NCI-H1694 (cell line): Measurements from ENCODE around the gene CEP295NL.
A peak's percentile ranks its signal among the peaks of the same experiment; 100 is the strongest.
"Not testable (repeated sequence)": the region's sequence is repeated elsewhere in the genome, so short reads cannot be mapped to it uniquely, and the experiment has no call there.

Source experiments
- DNase-seq: peaks from one replicate; lab custom pipeline; 2025; lab: John Stamatoyannopoulos, UW

Gene CEP295NL

DNA sequence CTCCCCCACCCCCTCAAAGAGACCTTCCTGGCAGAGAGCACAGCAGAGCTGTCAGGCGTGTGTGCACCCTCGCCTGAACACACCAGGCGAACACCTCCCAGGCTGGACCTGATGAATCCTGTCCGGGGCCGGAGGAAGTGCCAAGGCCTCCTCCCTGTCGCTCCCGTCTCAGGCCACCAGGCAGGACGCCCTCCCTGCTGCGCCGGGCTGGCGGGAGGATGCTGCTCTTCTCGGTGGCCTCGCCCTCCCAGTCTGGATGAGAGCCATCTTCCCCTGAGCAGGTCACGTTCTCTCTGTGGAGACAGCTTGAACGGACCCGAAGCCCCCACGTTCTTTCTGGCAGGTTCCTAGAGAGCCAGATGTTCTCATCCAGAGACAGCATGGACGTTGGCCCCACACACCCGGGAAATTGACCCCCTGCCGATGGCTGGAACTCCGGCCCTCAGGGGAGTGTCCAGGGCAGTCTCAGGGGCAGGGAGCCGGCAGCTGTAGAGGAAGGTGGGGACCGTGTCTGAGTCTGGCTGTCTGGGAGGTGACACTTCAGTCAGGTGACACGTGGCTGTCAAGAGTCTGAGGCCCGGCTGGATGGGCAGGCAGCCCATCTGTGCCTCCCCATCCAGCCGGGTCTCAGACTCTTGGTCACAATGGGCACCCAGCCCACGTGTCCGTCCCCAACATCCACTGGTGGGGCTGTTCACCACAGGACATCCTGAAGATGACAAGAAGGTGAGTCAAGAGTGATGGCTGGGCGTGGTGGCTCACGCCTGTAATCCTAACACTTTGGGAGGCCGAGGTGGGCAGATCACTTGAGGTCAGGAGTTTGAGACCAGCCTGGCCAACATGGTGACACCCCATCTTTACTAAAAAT, 27.1 kb upstream of the CEP295NL start:
- DNase-seq = no peak

DNA sequence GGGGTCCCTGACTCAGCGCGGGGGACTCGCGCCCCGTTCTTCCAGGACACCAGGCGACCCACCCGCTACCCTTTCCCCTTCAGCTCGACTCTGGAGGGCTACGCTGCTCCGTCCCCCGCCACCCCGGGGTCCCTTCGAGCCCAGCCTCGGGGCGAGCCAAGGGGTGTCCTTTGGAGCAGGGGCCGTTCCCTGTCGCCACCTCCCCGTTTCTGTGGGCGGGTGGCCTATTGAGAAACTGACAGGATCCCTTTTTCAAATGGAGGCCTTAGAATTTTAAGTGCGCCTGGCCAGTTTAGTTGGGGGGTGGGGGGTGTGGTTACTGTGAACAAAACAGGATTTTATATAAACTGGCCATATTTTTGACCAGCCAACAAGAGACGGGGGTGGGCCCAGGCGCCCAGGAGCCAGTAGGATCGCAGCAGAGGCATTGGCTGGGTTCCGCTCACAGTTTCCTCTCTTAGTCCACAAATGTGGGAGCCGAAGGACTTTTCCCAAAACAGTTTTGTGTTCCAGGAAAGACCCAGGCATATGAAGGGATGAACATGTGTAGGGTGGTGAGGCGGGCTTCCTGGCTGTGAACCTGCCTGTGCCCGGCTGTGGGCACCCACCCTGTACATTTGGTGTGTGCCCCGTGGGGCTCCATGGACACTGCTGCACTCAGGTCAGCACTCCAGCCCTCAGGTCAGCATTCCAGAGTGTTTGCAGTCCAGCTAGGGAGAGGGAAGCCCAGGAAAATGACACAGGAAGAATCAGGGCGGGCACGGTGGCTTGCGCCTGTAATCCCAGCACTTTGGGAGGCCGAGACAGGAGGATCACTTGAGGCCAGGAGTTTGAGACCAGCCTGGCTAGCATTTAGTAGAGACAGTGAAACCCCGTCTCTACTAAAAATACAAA, 22.9 kb upstream of the CEP295NL start:
- no peak for DNase-seq

DNA sequence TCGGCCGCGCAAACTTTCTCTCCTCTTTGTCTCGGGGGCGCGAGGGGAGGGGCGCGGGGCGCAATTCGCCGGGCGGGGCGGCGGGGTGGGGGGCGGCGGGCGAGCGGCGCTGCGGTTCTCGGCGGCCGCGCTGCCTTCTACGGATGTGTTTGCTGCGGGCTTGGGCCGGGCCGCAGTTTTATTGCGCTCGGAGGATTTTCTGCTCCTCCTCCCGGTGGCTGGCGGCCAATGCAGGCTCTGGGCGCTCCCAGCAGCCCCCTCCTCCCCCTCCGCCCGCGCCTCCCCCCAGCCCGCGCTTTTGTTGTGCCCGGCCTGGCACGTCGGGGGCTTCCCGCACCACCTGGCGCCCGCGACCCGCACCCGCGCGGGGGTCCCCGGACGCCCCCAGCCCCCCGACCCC, 22.2 kb upstream of the CEP295NL start, which contains the start of gene TIMP2:
TSS of gene TIMP2 (minus strand) at position 154 of the 400 bp plus-strand sequence. CDS start 299 bp downstream, outside the sequence.
- peak; percentile 79 for DNase-seq

DNA sequence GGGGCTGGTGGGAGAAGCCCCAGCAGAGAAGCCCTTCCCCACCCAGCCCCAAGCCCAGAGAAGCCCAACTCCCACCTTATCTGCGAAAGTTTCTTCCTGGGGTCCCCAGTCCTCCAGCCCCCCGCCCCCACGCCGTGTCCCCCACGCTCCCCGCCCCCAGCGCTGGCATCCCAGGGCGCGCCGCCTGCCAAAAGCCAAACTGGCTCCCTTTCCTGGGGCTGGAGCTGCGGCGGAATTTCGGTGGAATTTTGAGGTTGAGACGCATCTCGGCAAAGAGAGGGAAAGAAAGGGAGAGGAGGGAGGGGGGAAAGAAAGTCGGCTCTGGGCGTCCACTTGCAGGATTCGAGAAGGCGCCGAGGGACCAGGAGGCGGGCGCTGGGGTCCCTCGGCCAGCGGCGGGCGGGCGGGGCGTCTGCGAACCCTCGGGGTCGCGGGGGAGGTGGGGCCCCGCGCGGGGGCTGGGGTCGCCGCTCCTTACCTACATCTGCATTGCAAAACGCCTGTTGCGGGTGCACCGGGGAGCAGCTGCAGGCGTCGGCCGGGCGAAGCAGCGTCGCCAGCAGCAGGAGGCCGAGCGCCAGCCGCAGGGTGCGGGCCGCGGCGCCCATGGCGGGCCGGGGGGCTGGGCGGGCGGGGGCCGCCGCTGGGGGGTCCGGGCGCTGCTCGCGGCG, 21.6 kb upstream of the CEP295NL start:
- no peak for DNase-seq

DNA sequence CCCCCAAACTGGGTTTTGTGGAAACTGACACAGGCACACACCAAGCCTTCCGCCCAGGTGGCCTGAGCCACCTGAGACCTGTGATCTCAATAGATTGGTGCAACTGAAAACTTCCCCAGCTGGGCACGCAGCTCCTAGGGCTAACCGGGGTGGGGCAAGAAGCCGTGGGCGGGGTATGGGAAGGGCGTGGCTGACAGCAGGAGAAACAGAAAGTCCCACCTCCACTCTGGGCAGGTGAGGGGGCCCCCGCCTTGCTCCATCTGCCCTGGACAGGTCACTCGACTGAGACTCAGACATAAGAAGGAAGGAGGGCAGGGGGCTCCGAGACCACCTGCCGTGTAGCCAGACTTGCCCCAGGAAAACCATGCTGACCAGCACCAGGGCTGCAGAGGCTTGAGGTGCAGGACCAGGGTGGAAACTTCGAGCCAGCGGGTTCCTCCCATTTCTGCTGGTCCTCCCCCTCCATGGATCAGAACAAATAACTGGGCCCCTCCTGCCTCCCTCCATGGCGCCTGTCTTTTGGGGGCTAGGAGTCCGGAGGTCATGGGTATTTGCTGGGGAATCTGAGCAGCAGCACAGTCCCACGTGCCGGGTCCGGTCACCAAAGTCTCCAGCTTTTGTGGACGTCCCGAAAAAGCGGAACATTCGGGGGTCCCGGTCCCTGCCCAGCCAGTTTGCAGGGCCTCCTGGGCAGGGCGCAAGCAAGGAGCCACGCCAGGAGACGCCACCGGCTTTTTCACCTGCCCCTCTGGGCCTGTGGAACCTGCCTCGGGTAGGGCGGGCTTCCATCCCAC, 20.9 kb upstream of the CEP295NL start:
- DNase-seq = no peak

DNA sequence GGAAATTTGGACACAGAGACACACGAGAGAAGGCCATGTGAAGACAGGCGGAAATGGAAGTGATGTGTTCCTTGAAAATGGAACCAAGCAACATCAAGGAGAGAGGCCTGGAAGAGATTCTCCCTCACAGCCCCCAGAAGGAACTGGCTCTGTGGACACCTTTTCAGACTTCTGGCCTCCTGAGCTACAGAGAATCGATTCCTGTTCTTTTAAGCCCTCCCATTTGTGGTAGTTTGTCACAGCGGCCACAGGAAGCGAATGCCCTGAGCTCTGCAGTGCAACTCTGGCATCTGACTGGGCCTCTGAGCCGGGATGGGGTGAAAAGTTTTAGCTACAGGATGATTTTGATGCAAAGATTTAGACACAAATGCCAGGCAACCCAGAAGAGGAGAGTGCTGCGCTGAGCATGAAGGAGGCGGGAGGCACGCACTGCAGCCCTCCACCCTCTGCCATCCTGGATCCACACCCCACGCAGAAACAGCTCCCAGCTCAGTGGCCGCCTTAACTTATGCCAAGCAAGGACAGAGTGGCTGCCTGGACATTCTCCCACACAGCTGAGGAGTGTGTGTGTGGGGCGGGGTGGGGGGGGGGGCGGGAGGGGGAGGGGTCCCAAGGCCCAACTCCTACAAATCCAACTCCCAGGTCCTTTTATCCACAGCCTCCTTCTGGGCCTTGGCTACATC, 20.0 kb upstream of the CEP295NL start:
- no peak for DNase-seq

DNA sequence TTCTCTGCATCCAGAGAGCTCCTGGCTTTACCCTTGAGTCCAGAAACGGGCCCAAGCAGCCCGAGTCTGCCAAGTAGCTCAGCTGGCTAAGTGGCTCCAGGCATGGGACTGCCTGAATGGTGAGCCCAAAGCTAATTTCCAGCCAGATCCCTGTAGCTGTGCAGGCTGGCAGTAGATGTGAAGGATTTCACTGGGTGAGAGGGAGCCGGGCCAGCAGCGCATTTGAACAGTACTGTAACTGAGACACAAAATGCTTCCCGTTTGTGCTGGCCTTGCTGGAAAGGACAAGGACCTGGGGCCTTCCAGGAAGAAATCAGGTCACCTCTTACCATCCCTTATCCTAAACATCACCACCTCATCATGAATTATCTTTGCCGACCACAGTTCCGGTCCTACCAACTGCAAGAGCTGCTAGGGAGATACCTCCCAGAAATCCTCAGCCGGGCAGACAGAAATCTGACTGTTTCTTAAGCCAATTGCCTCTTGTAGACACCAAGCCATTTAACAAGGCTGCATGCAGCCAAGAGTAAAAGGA, 18.5 kb upstream of the CEP295NL start:
- no peak for DNase-seq

DNA sequence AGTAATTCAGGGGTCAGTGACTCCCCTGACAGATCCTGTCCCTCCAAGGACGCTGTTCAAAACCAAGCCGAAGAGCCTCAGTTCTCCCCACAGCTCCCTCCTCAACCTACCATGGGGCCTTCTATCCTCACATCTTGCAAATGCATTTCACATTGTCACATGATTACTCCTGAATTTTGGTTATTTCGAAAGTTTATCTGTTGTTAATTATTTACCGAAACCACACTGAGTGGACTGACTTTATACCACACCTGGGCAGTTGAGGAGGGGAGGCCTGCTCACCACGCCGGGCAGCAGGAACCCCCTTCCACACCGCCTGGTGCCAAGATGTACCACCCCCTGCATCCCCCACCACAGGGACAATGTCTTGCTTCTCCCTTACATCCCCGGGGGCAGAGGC, 17.5 kb upstream of the CEP295NL start:
- no peak for DNase-seq

DNA sequence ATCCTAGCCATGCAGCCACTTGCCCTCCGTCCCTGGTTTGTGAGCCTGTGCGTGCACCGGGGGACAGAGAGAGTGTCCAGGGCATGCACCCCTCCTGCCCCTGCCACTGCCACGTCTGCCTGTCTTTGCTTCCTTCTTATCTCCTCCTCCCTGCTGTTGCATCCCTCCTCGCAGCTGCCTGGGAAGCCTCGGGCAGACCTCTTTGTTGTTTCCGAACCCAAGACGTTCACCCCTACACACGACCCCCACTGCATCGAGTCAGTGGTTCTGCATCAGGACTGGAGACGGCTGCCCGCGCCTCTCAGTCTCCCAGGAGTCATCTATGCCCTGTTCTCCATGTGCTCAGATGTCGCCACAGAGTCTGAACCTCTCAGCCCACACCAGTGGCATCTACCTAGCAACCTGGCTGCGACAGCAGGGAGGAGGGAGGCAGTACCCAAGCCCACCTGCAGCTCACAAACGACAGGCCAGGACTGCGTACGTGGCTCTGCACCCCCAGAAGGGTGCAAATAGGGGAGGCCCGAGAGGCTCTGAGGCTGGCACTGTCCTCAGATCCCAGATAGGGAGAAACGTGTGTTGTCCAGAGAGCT, 17.0 kb upstream of the CEP295NL start:
- DNase-seq = no peak

DNA sequence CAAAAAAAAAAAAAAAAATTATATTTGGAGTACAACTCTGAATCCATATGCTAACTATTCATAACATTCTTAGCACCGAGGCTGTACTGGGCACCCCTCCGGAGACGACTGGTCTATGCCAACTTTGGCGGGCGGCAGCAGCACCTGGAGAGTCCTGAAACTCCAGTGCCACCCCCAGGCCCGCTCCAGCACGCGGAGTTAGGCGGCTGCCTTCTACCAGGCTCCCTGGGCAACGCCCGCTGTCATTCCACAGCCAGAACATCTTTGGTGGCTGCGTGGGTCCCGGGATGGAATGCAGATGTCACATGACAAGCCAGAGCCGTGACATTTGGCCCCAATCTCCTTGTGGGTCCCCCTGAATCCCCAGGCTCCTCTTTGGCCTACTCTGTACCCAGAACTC, 16.0 kb upstream of the CEP295NL start:
- no peak for DNase-seq

DNA sequence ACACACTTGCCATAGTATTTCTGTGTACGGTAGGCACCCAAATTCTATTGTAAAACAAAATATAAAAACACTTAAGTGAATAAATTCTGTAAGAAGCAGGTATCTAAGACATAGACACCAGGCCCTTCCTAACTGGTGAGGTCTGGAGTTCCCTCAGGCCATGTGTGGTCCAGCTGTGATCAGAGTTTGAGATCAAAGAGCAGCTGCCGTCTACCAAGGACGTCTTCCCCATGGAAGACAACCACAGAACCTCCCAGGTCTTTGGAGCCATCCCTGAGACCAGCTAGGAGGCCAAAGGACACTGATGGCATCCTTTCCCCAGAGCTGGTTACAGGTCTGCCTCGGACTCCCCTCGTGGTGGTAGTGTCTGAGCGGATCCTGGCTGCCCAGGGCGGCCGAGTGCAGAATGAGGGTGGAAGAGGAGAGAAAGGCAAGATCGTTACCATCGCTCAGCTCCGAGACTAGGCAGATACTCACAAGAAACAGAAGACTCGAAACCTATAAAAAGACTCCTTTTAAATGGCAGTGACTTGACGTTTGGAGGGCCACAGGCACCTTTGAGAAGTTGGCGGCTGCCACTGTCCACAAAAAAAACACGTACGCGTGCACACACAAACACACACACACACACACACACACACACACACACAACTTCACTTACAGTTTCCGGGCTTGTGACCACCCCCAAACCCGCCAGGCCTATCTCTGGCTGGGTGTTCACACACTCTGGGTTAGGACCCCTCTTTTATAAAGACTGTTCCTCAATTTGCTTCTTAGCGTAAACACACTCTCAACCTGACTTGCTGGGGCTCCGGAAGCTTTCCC, 14.7 kb upstream of the CEP295NL start:
- DNase-seq = no peak

DNA sequence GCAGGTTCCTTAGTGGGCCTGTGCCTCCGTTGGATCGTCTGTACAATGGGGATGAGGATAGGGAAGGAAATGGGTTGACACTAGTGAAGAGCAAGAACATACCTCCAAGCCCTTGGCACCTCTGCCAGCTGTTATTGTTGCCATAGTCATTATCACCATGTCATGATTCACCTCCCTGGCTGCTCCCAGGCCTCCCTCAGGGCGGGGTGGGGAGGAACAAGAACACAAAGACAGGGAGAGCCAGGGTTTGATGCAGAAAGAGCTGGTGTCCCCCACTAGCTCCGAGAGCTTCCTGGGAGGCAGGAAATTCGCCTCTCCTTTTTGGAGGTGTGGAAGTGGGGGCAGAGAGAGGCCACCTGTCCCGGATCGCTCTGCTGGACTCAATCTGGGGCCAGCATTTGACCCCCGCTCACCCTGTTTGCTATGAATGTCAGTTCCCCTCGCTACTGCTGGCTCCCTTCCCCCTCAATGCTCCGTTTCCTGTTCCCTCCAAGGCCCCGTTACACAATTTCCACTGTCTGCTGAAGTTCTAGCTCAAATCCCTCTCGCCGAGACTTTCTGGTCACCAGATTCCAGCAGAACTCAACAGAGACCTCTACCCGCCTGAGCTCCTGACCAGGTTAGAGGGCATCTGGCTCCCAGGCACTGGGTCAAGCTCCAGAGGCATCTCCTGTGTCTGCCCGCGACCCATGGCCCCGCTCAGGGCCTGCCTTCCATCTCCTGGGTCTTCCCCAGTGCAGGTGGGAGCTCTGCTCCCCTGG, 13.1 kb upstream of the CEP295NL start:
- DNase-seq = no peak

DNA sequence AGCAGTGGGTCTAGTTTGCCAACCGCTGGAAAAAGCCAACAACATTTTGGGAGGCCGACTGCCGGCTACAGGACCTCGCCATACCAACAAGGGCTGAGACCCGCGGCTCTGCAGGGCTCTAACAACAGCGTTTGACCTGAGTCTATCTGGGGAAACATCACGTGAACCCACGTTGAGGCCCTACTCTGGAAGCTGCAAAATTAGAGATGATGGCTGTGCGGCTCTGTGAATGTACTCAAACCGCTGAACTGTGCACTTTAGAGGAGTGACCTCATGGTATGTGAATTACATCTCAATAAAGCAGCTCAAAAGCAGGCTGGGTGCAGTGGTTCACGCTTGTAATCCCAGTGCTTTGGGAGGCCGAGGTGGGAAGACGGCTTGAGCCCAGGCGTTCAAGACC, 10.1 kb upstream of the CEP295NL start:
- DNase-seq = no peak

DNA sequence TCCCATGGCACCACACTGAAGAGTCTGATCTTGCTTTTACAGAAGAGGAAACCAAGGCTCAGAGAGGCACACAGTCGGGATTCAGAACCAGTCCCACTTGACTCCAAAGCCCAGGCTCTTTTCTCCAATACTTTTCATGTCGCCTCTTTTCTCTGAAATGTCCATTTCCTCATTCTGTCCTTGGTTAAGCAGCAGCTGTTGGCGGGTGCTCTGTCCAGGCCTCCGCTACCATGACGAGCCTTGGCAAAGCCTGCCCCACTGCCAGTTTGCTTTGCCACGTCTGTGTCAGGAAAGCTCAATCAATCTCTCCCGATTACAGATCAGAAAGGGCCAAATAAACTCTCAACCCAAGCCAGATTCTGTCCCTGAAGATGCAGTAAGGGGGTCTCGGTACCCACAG, 9.1 kb upstream of the CEP295NL start:
- no peak for DNase-seq

DNA sequence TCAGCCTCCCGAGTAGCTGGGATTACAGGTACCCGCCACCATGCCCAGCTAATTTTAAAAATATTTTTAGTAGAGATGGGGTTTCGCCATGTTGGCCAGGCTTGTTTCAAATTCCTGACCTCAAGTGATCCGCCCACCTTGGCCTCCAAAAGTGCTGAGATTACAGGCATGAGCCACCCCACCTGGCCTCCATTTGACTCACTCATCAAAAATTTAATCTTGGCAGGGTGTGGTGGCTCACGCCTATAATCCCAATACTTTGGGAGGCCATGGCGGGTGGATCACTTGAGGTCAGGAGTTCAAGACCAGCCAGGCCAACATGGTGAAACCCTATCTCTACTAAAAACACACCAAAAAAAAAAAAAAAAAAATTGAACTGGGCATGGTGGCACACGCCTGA, 8.5 kb upstream of the CEP295NL start:
- not testable (repeated sequence) for DNase-seq

DNA sequence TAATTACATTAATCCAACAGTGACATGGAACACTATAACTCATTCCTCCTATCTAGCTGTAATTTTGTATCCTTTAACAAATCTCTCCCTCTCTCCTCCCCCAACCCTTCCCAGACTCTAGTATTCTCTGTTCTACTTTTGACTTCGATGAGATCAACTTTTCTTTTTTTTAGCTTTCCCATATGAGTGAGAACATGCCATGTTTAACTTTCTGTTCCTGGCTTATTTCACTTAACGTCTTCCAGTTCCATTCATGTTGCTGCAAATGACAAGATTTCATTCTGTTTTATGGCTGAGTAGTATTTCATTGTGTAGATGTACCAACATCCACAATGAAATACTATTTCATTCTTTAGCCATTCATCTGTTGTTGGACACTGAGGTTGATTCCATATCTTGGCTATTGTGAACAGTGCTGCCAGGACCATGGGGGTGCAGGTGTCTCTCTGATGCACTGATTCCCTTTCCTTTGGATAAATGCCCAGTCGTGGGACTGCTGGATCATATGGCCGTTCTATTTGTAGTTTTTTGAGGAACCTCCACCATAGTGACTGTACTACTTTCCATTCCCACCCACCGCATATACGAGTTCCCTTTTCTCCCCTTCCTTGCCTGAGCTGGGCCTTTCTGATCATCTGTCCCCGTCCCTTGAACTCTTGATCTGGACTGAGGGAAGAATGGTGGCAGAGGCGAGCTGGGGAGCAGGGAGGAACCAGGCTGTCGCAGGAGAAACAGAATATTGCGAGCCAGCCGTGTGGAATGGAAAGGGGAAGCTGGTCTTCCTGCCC, 7.7 kb upstream of the CEP295NL start:
- DNase-seq = no peak

DNA sequence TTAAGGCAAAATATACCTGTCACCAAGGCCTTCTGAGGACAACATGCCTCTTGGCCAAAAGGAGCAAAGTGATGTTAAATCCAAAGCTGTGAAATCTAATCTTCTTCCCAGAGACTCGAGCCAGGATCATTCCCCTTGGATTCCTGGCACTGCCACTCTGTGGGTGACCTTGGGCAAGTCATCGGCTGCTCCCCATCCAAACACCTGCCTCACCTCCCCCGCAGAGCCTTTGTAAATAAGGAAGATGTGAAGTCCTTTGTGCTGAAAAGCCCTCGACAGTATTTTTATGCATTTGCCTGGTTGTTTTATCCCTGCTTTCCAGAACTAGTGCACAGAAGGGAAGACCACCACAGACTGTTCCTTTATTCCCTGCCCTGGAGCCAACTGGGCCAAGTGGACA, 5.4 kb upstream of the CEP295NL start:
- DNase-seq = no peak

DNA sequence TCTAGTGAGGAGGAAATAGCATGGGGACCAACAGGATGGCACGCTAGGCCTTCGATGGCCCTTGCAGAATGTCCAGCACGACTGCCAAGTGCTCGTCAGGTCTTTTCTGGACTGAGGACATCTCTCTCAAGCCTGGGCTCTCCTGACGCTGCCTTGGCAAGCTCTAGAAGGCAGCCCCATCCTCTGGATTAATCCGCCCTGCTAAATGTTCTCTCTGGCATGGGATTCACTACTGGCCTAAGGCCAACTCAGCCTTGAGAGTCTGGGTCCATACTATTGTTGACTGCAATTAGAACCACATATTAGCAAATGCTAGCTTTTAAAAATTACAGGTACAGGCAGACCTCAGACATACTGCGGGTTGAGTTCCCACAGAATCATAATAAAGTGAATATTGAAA, 2.5 kb upstream of the CEP295NL start:
- no peak for DNase-seq
